HepG2 (cell line): ENCODE data around the gene ZNF829. TPM values are rescaled to one million over a fixed set of nuclear protein-coding genes. Genes with fewer than 3 reads are reported as not detected.
A peak's percentile ranks its signal among the peaks of the same experiment; 100 is the strongest.

ENCODE experiments used
- GMEB1 ChIP-seq: sonication (generic); formaldehyde crosslinking; IDR thresholded peaks from 2 replicates; pipeline ENCODE4 v1.5.1; 2020; ENCODE audit warnings: missing genetic modification reagents, mild to moderate bottlenecking, borderline replicate concordance
- HDAC6 ChIP-seq: fragments of 200-600 bp; sonication (generic); IDR thresholded peaks from 2 replicates; pipeline ENCODE4 v1.7.0; 2017; ENCODE audit warnings: mild to moderate bottlenecking, antibody characterized with exemption, low read length, low read depth
- MXD1 ChIP-seq: sonication (generic); formaldehyde crosslinking; IDR thresholded peaks from 2 replicates; pipeline ENCODE4 v1.4.0; 2020; ENCODE audit warnings: mild to moderate bottlenecking, missing genetic modification reagents
- MXI1 ChIP-seq: IDR thresholded peaks from 3 replicates; pipeline ENCODE4 v1.6.1; 2012; ENCODE audit warnings: low read depth, low read length, inconsistent platforms, borderline replicate concordance
- NCOA2 ChIP-seq: sonication (generic); formaldehyde crosslinking; IDR thresholded peaks from 2 replicates; pipeline ENCODE4 v1.8.0; 2022; ENCODE audit warnings: inconsistent platforms
- NFAT5 ChIP-seq: sonication (generic); formaldehyde crosslinking; IDR thresholded peaks from 2 replicates; pipeline ENCODE4 v1.4.0; 2020; ENCODE audit warnings: missing genetic modification reagents
- PHF20 ChIP-seq: sonication (generic); formaldehyde crosslinking; IDR thresholded peaks from 2 replicates; pipeline ENCODE4 v1.5.0; 2020; ENCODE audit warnings: mild to moderate bottlenecking, missing genetic modification reagents
- TFDP1 ChIP-seq: IDR thresholded peaks from 2 replicates; pipeline ENCODE4 v1.6.1; 2016; ENCODE audit warnings: missing compliant biosample characterization, missing genetic modification reagents, borderline replicate concordance
- TOE1 ChIP-seq: sonication (generic); formaldehyde crosslinking; IDR thresholded peaks from 2 replicates; pipeline ENCODE4 v1.4.0; 2020; ENCODE audit warnings: mild to moderate bottlenecking, missing genetic modification reagents
- ZBTB14 ChIP-seq: sonication (generic); formaldehyde crosslinking; IDR thresholded peaks from 2 replicates; pipeline ENCODE4 v1.4.0; 2020; ENCODE audit warnings: missing genetic modification reagents
- ZBTB21 ChIP-seq: sonication (generic); formaldehyde crosslinking; IDR thresholded peaks from 2 replicates; pipeline ENCODE4 v1.4.0; 2020; ENCODE audit warnings: missing genetic modification reagents
- ZFP36L2 ChIP-seq: sonication (generic); formaldehyde crosslinking; IDR thresholded peaks from 2 replicates; pipeline ENCODE4 v1.4.0; 2020; ENCODE audit warnings: missing genetic modification reagents
- ZNF430 ChIP-seq: sonication (generic); formaldehyde crosslinking; IDR thresholded peaks from 2 replicates; pipeline ENCODE4 v1.9.0; 2021; ENCODE audit warnings: mild to moderate bottlenecking, missing genetic modification reagents
- ZNF543 ChIP-seq: sonication (generic); formaldehyde crosslinking; IDR thresholded peaks from 2 replicates; pipeline ENCODE4 v1.4.0; 2020; ENCODE audit warnings: mild to moderate bottlenecking, missing genetic modification reagents
- ZNF780A ChIP-seq: sonication (generic); formaldehyde crosslinking; IDR thresholded peaks from 2 replicates; pipeline ENCODE4 v1.8.0; 2022; ENCODE audit warnings: mild to moderate bottlenecking, missing genetic modification reagents, moderate library complexity
- ZNF883 ChIP-seq: sonication (generic); formaldehyde crosslinking; IDR thresholded peaks from 2 replicates; pipeline ENCODE4 v1.5.1; 2020; ENCODE audit warnings: mild to moderate bottlenecking, missing genetic modification reagents; ENCODE audit errors: not compliant biosample characterization
- polyA plus RNA-seq, 8 experiments: library from polyadenylated mRNA; depleted of rRNA in 3 of 8; stranded (reverse) in 7 of 8; unstranded in 1 of 8; fragments of >200 nt; fragmentation: Illumina TruSeq in 4 of 8; extraction: Trizol in 4 of 8; gene quantifications; 2 replicates each; pipeline versions ENCODE4 v1.2.1 to v1.2.3, GENCODE V29; 2011 to 2016; ENCODE audit warnings: low read depth in 4 of 8, missing spikeins in 1 of 8, mixed read lengths in 1 of 8; ENCODE audit not compliant: insufficient read depth in 1 of 8
- total RNA-seq, 5 experiments: library from RNA; depleted of rRNA; stranded (reverse); fragments of >200 nt; fragmentation: Illumina TruSeq; extraction: Trizol; gene quantifications; 2 replicates each; pipeline ENCODE4 v1.2.3, GENCODE V29; 2016; ENCODE audit warnings: low read depth in 1 of 5

Gene ZNF829
- total and polyA plus RNA-seq, 2 of the 13 experiments (the other 11 are each of a cell fraction or from before 2014, with no cell fraction given) = 0.15 to 0.86 TPM

GRCh38 chr19:36850559-36851442 is 65.3 kb downstream of the ZNF829 start, which contains the start of gene ZNF345 (continued):
- TF ChIP-seq TOE1 = no peak
- TF ChIP-seq ZBTB21 = no peak
- TF ChIP-seq NFAT5 (CRISPR knock-in tag) = no peak
- TF ChIP-seq MXI1 = peak; percentile 48; the same call in 1 of the 3 replicates
- TF ChIP-seq GMEB1 (CRISPR knock-in tag) = peak; percentile 73; the same call in 1 of the 2 replicates
- TF ChIP-seq ZNF883 (CRISPR knock-in tag) = no peak
- TF ChIP-seq ZBTB14 (CRISPR knock-in tag) = no peak
- peak; percentile 25; the same call in 1 of the 2 replicates for TF ChIP-seq MXD1
- no peak for TF ChIP-seq ZFP36L2 (CRISPR knock-in tag)
- TF ChIP-seq TFDP1 = peak; percentile 47; the same call in 1 of the 2 replicates
- TF ChIP-seq ZNF780A (CRISPR knock-in tag) = no peak
- peak; percentile 52; the same call in 1 of the 2 replicates for TF ChIP-seq PHF20 (CRISPR knock-in tag)
- 0 out of 2 replicates have a peak, but pooled peaks have one; percentile 32 for TF ChIP-seq ZNF543 (CRISPR knock-in tag)
- no peak for TF ChIP-seq HDAC6
- 0 out of 2 replicates have a peak, but pooled peaks have one; percentile 2 for TF ChIP-seq NCOA2
- no peak for TF ChIP-seq ZNF430 (CRISPR knock-in tag)
